Fibroblast of lung (primary cell): ENCODE results near the gene HAL. TPM values are rescaled to one million over a fixed set of nuclear protein-coding genes. Genes with fewer than 3 reads are reported as not detected.

Source experiments
- DNase-seq, 2 donors: peaks; one replicate each; pipeline versions ENCODE4 v3.0.0 to v3.0.0-alpha.2; 2010; ENCODE audit warnings: low read depth in 2 of 2
- H2AFZ ChIP-seq: 2 replicates; pipeline ENCODE4 v1.5.1; 2012; ENCODE audit warnings: low read length, control low read depth, inconsistent platforms
- H3K27ac ChIP-seq: 2 replicates; pipeline ENCODE4 v1.5.1; 2011; ENCODE audit warnings: low read length, control low read depth; ENCODE audit not compliant: insufficient read depth
- H3K27me3 ChIP-seq: 2 replicates; pipeline ENCODE4 v1.5.1; 2011; ENCODE audit warnings: mild to moderate bottlenecking, low read length; ENCODE audit not compliant: control insufficient read depth, insufficient read depth
- H3K36me3 ChIP-seq: 2 replicates; pipeline ENCODE4 v1.5.1; 2011; ENCODE audit warnings: low read length; ENCODE audit not compliant: control insufficient read depth, insufficient read depth
- H3K4me1 ChIP-seq: 2 replicates; pipeline ENCODE4 v1.5.1; 2011; ENCODE audit warnings: low read length; ENCODE audit not compliant: control insufficient read depth, insufficient read depth; ENCODE audit errors: extremely low read depth
- H3K4me2 ChIP-seq: 2 replicates; pipeline ENCODE4 v1.5.1; 2011; ENCODE audit warnings: low read length, control low read depth; ENCODE audit not compliant: insufficient read depth; ENCODE audit errors: extremely low read depth
- H3K4me3 ChIP-seq, 4 experiments: fragments of 200-600 bp in 1 of 4; sonication (generic) in 1 of 4; replicated peaks in 1 of 4; 2 replicates each; pipeline ENCODE4 v1.5.1; 2011 to 2016; ENCODE audit warnings: low read length in 4 of 4, low read depth in 3 of 4, mild to moderate bottlenecking in 3 of 4, control low read depth in 2 of 4, inconsistent platforms in 1 of 4, mixed read lengths in 1 of 4; ENCODE audit not compliant: insufficient read depth in 1 of 4; ENCODE audit errors: control extremely low read depth in 1 of 4
- H3K79me2 ChIP-seq: 2 replicates; pipeline ENCODE4 v1.5.1; 2012; ENCODE audit warnings: mild to moderate bottlenecking, low read length, inconsistent platforms; ENCODE audit not compliant: control insufficient read depth, insufficient read depth
- H3K9ac ChIP-seq: 2 replicates; pipeline ENCODE4 v1.5.1; 2011; ENCODE audit warnings: mild to moderate bottlenecking, low read length, control low read depth; ENCODE audit not compliant: insufficient read depth
- H3K9me3 ChIP-seq: 2 replicates; pipeline ENCODE4 v1.5.1; 2012; ENCODE audit warnings: low read depth, low read length; ENCODE audit not compliant: control insufficient read depth, insufficient read depth
- H4K20me1 ChIP-seq: 2 replicates; pipeline ENCODE4 v1.5.1; 2011; ENCODE audit warnings: low read length; ENCODE audit not compliant: control insufficient read depth, insufficient read depth; ENCODE audit errors: extremely low read depth
- EZH2 ChIP-seq: IDR thresholded peaks from 2 replicates; pipeline ENCODE4 v1.5.1; 2012; ENCODE audit warnings: low read length, control low read depth, mild to moderate bottlenecking; ENCODE audit errors: missing control alignments
- polyA plus RNA-seq, 2 donors: library from polyadenylated mRNA; depleted of rRNA in 1 of 2; stranded (reverse) in 1 of 2; unstranded in 1 of 2; fragments of >200 nt; gene quantifications; 2 replicates each; pipeline ENCODE4 v1.2.1, GENCODE V29; 2011 to 2012; ENCODE audit warnings: missing spikeins in 1 of 2
- total RNA-seq: library from RNA; depleted of rRNA; stranded (reverse); fragments of >200 nt; gene quantifications from 2 replicates; pipeline ENCODE4 v1.2.1, GENCODE V29; 2014
- TF ChIP-seq, protein P1 (sequence below), 2 donors: IDR thresholded peaks in 1 of 2; conservative IDR thresholded peaks in 1 of 2; 1 replicate in 1 of 2; 2 replicates in 1 of 2; pipeline ENCODE4 v1.5.1; 2011 to 2012; ENCODE audit warnings: low read length in 2 of 2, control low read depth in 1 of 2, inconsistent platforms in 1 of 2, low read depth in 1 of 2, mild to moderate bottlenecking in 1 of 2

HAL gene
- total and polyA plus RNA-seq, 2 donors (not counting 1 experiment from before 2014, with no cell fraction given): 0.02 to 0.17 TPM

DNA sequence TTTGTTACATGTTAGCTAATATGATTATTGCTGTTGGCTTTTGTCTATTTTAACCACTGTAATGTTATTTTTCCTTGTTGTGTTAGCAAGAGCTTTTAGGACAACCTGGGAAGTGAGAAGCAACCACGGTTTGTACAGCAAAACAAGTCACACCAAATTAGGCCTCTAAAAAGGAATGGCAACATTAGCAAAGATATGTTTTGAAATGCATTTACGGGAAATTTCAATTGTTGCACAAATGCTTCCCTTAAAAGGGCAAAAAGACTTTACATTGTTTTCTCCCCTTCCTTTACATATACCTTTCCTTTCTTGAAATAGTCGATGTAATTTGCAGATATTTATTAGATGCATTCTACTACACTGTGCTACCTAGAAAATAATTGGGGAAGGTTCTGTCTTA lies 43.4 kb upstream of the HAL start:
- no peak for DNase-seq
- peaks cover 4% of the 10 kb centered on the region for H3K4me1 ChIP-seq
- TF ChIP-seq, protein P1, sequence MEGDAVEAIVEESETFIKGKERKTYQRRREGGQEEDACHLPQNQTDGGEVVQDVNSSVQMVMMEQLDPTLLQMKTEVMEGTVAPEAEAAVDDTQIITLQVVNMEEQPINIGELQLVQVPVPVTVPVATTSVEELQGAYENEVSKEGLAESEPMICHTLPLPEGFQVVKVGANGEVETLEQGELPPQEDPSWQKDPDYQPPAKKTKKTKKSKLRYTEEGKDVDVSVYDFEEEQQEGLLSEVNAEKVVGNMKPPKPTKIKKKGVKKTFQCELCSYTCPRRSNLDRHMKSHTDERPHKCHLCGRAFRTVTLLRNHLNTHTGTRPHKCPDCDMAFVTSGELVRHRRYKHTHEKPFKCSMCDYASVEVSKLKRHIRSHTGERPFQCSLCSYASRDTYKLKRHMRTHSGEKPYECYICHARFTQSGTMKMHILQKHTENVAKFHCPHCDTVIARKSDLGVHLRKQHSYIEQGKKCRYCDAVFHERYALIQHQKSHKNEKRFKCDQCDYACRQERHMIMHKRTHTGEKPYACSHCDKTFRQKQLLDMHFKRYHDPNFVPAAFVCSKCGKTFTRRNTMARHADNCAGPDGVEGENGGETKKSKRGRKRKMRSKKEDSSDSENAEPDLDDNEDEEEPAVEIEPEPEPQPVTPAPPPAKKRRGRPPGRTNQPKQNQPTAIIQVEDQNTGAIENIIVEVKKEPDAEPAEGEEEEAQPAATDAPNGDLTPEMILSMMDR (conservative IDR thresholded peaks at IDR 0.05 in 1 of 2, IDR thresholded peaks at IDR 0.05 in 1 of 2; ENCODE audit: low read depth in 1 of 2, low read length in 2 of 2): no peak
- no peak for TF ChIP-seq EZH2
- H3K9me3 ChIP-seq: no peaks in the 10 kb centered on the region
- no peaks in the 10 kb centered on the region for H3K36me3 ChIP-seq
- H4K20me1 ChIP-seq: no peaks in the 10 kb centered on the region
- H3K27ac ChIP-seq: no peak overlapping the region
- H2AFZ ChIP-seq: no peak overlapping the region
- no peak overlapping the region for H3K9ac ChIP-seq
- H3K4me2 ChIP-seq: no peak overlapping the region
- H3K4me3 ChIP-seq: no peak overlapping the region
- no peaks in the 10 kb centered on the region for H3K79me2 ChIP-seq
- H3K27me3 ChIP-seq: no peaks in the 10 kb centered on the region

DNA sequence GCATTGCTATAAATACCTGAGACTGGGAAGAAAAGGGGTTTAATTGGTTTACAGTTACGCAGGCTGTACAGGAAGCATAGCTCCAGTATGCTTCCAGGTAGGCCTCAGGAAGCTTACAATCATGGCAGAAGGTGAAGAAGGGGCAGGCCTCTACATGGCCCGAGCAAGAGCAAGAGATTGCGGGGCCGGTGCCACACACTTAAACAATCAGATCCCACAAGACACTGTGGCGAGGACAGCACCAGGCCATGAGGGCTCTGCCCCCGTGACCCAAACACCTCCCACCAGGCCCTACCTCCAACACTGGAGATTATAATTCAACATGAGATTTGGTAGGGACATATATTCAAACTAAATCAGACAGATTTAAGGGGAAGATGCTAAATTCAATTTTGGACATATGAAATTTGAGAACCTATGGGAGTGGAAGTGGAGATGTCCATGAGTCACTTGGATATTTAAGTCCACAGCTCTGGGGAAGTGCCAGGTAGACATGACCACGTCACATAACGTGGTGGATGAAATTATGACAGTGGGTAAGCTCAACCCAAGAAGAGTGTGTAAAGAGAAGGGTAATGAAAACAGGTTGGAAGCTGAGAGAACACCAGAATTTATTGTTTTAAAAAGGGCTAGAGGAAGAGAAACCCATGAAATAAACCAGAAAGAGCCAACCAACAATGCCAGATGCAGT lies 40.8 kb upstream of the HAL start:
- H3K9me3 ChIP-seq: no peaks in the 10 kb centered on the region
- H3K79me2 ChIP-seq: no peaks in the 10 kb centered on the region
- H3K9ac ChIP-seq: no peak overlapping the region
- no peaks in the 10 kb centered on the region for H3K36me3 ChIP-seq
- H4K20me1 ChIP-seq: no peaks in the 10 kb centered on the region
- no peaks in the 10 kb centered on the region for H3K27me3 ChIP-seq
- H3K4me1 ChIP-seq: peaks cover 3% of the 10 kb centered on the region
- no peak overlapping the region for H3K4me2 ChIP-seq
- DNase-seq: peak; percentile 35 to 82
- TF ChIP-seq EZH2: no peak
- TF ChIP-seq, protein P1 (conservative IDR thresholded peaks at IDR 0.05 in 1 of 2, IDR thresholded peaks at IDR 0.05 in 1 of 2; ENCODE audit: low read depth in 1 of 2, low read length in 2 of 2): no peak
- H3K4me3 ChIP-seq: no peak overlapping the region
- no peak overlapping the region for H3K27ac ChIP-seq
- H2AFZ ChIP-seq: no peak overlapping the region

DNA sequence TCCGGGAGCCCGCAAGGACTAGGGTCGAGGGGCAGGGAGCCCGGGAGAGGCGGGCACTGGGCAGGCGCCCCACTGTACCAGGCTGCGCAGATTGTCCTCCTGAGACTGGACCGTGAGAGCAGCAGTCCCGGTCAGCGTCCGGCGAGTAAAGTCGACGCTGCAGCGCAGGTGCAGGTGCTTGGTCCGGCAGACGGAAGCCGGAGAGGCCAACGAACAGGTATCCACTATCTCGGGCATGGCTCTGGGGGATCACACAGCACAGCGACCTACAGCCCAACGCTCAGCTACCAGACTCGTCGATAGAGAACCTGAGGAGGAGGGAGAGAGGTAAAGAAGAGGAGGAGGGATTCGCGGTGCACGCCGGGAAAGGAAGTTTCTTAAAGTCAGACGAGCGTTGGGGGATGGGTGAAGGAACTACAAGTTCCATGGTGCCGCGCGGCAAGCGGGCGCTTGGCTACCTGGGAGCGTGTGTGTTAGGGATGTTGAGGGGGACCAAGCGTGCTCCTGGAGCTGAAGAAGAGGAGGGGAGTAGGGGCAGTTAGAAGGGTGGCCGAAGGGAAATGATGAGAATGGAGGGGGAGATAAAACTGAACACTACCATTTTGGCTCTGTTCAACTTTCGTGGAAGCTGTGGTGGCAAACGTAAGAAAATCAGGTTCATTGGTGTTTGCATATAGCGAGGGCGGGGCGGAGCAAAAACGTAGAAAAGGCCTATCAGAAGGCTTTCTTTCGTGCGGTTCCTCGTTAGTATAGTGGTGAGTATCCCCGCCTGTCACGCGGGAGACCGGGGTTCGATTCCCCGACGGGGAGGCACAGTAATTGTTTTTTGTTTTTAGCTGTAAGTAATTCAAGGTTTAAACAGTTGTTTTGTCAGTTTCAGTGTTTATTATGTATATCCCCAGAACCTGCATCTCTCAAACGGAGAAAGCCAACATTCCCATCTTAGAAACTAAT lies 39.4 kb upstream of the HAL start, which contains the start of gene LTA4H:
TSS of gene LTA4H (minus strand) at position 305 of the 954 bp plus-strand sequence. CDS start at position 237, 68 bp downstream.
- Histone ChIP-seq H3K4me1 (peaks cover 3% of the 10 kb centered on the region), H3K4me3 (peak within 1 kb of the TSS; percentile 88 to 98 (median 94)), H2AFZ (peak within 1 kb of the TSS; percentile 100), H3K36me3 (no peaks in the 10 kb centered on the region), H3K9ac (peak within 1 kb of the TSS; percentile 60), H3K27me3 (no peaks in the 10 kb centered on the region), H3K27ac (peak within 1 kb of the TSS; percentile 29), H3K9me3 (no peaks in the 10 kb centered on the region), H4K20me1 (no peaks in the 10 kb centered on the region), H3K79me2 (no peaks in the 10 kb centered on the region), H3K4me2 (peak within 1 kb of the TSS; percentile 89)
- peak; percentile 96 to 99 for DNase-seq
- TF ChIP-seq, protein P1 (conservative IDR thresholded peaks at IDR 0.05 in 1 of 2, IDR thresholded peaks at IDR 0.05 in 1 of 2; ENCODE audit: low read depth in 1 of 2, low read length in 2 of 2): no peak
- no peak for TF ChIP-seq EZH2
